HG02943 (cell line): Measurements from ENCODE around the gene MFSD1.

Source experiments
- ATAC-seq: cut with Tn5 transposase; IDR thresholded peaks from one replicate; pipeline ENCODE4 v1.9.1; 2021; ENCODE audit warnings: mild to moderate bottlenecking, low read depth, moderate library complexity; ENCODE audit not compliant: unreplicated experiment

The MFSD1 gene

DNA sequence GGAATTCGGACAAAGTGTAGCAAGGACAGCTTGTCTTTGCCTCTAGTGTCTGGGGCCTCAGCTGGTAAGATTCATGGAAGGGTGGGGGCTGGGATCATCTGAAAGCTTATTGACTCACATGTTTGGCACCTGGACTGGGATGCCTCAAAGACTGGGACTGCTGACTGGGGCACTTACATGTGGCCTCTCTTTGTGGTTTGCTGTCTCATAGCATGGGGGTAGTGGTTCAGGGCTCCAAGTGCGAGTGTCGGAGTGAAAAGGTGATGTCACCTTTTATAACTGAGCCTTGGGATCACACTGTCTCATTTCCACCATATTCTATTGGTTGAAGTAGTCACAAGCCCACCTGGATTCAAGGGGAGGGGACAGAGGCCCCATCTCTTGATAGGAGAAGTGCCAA lies 6.8 kb downstream of the MFSD1 start:
- ATAC-seq, result no peak

DNA sequence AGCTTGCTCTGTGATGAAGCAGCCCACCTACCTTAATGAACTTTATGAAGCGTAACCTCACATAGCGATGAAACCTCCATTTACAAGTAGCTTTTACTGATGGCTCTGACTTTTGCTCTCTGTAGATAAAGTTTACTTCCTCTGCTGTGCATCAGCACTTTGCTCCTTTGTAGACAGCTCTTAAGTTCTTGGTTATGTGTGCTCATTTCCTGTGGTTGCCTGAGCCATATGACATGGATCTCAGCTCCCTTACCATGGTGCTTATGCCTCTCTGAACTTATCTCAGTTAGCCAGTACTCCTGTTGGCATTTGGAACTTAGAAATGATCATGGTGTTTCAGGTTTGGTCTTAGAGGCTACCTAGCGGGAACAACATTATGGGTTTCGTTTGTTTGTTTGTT lies 7.8 kb downstream of the MFSD1 start:
- no peak for ATAC-seq

DNA sequence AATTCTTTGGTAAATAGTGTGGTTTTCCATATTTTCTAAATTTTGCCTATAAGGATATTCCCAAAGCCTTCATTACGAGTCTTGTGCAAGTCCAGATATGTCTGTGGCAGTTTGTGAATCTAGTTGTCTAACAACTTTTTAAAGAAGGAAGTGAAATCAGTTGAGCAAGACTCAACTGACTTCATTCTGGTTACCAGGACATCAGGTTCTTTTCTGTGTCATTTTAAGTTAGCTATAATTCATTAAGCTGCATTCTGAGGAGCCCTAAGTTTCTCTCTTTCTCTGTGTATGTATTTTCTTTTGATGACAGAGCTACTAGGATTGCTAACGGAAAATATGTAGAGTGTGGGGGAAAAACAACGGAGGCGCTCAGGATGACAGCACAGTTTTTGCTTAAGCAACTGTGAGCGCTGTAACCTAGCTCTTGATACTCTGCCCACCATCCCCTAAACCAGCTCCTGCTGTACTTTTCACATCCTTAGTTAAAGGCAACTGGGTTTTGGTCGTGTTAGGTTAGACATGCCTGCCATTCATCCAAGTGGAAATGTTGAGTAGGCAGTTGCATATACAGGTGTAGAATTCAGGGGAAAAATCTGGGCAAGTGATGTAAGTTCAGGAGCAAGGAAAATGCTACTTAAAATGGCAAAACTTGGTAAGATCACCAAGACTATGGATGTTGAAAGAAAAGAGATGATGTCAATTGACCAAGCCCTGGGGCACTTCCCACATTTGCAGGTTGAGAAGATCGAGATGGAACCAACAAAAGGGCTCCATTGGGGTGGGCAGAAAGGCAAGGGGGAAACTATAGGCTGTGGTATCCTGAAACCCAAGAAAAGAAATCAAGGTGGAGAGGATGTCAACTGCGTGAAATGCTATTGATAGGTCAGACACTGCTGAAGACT lies 9.2 kb downstream of the MFSD1 start:
- ATAC-seq, result no peak

DNA sequence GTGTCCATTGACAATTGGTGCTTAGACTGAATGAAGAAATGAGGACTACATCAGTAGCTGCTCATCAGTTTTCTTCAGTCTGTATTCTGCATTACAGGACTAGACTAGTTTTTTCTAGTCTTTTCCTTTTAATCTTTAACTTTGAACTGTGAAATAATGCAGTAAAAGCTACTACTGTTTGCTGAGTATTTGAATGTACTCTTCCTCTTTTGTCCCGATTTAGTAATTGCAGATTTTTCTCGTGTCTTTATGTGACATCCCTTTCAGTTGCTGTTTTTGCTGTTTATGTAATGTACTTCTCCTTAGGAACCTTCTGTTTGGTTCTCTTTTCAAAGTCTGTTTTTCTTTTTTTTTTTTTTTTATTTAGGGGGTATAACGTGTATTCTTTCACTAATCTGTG lies 17.4 kb downstream of the MFSD1 start:
- ATAC-seq, result no peak

DNA sequence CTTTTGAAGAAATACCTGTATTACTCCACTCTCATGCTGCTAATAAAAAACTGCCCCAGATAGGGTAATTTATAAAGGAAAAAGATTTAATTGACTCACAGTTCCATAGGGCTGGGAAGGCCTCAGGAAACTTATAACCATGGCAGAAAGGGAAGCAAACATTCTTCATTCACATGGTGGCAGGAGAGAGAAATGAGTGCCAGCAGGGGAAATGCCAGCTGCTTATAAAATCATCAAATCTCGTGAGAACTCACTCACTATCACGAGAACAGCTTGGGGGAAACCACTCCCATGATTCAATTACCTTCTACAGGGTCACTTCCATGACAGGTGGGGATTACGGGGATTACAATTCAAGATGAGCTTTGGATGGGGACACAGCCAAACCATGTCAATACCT lies 18.7 kb downstream of the MFSD1 start:
- no peak for ATAC-seq

DNA sequence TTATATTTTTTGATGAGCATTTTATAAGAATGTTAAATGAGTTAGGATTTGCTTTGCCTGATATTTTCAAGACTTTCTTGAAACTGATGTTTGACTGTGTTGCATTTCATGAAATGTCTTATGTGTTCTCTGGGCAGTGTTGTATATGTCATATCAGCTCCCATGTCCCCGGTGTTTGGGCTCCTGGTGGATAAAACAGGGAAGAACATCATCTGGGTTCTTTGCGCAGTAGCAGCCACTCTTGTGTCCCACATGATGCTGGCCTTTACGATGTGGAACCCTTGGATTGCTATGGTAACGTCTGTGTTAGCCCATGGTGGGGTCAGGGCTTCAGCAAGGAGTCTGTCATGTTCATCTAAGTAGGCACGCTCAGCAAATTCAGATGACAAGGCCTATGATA lies 20.0 kb downstream of the MFSD1 start:
- ATAC-seq, result no peak

DNA sequence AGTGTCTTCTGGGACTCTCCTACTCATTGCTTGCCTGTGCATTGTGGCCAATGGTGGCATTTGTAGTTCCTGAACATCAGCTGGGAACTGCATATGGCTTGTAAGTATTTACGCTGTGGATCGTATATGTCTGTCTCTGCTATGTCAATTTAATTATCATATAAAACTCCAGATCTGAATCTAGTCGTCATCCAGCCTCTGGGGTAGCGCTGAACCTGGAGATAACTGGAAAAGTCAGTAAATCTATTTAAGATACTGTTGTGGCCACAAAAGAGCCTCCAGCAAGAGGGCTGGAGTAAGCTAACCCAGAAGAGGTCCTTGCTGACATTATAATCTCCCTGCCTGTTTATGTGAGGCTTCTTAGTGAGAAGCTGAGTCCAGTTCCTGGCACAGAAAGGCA lies 21.6 kb downstream of the MFSD1 start:
- ATAC-seq, result no peak

DNA sequence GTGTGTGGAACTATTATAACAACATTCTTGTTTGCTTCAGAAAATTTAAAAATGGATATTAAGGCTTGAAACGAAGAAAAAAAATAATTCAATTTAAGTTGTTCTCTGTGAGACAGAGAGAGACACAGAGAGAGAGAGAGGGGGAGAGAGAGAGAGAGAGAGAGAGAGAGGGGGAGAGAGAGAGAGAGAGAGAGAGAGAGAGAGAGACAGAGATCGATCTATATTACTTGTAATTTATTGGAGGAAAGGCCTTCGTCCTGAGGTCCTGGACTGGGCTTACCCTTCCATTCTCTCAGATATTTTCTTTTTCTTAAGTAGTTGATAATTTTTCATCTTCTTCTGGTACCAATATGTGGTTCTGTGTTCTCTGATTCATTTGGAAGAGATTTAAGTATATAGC lies 25.9 kb downstream of the MFSD1 start:
- ATAC-seq, result no peak

DNA sequence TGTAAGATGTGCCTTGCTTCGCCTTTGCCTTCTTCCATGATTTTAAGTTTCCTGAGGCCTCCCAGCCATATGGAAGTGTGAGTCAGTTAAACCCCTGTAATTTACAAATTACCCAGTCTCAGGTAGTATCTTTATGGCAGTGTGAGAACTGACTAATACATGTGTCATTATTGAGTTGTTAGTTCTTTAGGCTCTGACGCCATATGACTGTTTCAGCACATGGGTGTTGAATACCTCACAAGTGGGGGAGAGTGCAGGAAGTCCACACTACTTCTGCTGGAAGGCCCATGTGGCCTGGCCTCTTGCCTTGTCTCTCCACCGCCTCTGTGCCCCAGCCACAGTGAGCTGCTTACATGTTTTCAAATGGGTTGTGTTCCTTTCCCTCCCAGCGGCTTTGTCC lies 28.5 kb downstream of the MFSD1 start:
- no peak for ATAC-seq

DNA sequence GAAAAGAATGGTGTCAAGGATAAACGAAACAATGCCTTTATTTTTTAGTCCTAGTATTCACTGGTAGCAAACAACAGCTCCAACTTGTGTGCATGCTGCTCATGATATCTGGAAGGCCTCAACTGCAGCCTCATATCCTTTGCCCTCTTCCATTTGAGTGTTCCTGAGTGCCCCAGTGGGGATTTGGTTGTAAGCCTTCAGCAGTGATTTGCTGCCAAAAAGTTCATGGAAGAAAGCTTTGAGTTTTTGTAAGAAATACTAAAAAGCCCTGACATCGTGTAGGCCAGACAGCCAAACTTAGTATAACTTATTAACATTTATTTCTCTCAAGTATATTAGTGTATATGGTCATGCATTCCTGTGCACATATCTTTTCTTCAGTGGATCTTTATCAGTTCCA lies 30.0 kb downstream of the MFSD1 start:
- no peak for ATAC-seq

DNA sequence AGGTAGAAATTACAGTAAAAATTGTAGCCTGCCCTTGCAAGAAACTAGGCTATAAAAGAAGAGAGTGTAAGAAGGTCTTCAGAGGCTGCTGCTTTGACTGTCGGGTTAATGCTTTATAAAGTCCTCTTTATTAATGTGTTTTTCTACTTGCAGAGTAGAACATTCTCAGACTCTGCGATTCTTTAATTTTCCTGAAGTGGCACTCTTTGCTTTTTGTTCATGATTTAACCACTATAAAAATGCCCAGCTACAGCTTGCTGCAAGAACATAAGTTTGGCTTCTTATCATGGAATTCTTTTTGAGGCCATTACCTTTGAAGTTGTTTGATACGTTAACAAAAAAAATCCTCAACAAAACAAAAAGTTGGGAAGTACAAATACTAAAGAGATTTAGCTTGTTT lies 33.8 kb downstream of the MFSD1 start:
- ATAC-seq, result no peak

DNA sequence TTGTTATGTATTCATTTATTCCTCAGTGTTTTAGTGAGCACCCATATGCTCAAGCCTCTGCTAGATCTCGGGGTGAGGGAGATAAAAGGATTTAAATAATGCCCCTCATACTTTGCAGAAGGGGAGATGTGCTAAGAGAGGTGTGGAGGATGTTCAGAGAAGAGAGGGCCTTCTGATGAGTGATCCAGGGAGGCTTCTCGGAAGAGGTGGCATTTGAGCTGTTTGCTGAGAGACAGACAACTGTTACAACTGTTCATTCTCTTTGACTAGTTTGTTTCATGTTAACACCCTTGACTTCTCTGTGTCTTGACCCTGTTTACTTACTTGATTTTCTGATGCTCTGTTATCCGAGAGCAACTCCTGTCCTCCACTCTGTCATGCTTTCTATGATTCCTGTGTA lies 34.5 kb downstream of the MFSD1 start:
- ATAC-seq, result no peak

DNA sequence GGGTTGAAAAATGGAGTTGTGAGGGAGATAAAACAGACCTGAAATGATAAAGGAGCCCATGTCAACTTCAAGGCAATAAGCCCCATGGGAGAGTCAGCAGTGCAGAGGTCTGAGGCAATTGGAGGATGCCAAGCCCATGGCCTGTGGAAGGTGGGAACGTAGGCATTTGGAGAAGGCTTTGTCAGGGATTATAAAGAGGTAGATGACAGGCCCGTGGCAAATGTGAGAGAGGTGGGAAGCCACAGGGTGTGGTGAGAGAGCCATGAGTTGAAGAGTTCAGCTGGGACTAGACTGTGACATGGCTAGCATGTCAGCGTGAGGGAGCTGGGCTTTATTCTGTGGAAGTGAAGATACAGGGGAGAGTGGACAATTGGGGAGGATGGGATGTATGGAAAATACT lies 35.4 kb downstream of the MFSD1 start:
- ATAC-seq, result no peak

DNA sequence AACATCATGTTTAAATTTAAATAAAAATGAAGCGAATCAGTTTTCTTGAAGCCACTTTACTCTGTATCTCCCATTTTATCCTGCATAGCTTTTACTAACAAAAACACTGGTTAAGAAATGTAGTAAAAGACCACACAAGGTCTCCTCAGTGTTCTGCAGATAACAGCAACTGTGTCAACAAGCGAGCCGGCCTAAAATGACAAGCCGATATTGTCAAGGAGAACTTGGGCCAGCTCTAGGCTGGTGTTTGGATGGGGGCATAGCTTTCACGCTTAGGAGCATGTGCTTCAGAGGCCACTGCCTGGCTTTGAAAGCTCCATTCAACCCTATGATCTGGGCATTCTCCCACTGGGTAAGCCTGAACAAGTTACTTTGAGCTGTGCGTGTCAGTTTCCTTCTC lies 38.1 kb downstream of the MFSD1 start:
- ATAC-seq, result no peak

DNA sequence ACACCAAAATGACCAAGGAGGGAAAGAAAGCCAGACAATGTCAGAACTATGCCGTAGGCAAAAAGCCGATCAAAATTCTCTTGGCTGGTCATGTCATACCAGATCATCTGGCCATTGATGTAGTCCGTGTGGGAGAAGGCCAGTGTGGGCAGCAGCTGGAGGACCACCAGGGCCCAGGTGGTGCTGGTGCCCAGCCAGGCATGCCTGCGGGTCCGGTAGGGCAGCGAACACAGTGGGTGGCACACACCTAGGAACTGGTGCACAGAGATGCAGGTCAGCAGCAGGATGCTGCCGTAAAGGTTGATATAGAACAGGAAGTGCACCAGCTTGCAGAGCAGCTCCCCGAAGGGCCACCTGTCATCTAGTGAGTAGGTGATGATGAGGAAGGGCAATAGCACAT lies 39.5 kb downstream of the MFSD1 start:
- no peak for ATAC-seq

DNA sequence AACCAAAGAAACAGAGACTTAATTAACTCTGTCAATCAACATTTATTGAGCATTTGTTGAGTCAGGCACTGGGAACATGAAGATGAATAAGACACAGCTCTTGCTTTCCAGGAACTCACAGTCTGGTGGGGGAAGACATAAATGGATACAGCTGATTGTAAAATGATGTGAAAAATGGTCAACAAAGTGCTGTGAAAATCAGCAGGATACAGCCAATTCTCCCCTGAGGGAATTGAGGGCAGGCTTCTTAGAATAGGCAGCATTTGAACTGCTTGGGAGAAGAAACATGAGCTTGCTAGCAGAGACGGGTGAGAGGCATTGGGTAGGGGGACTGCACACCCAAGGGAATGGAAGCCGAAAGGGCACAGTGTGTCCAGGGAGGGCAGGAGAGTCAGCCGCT lies 41.1 kb downstream of the MFSD1 start:
- ATAC-seq, result no peak

DNA sequence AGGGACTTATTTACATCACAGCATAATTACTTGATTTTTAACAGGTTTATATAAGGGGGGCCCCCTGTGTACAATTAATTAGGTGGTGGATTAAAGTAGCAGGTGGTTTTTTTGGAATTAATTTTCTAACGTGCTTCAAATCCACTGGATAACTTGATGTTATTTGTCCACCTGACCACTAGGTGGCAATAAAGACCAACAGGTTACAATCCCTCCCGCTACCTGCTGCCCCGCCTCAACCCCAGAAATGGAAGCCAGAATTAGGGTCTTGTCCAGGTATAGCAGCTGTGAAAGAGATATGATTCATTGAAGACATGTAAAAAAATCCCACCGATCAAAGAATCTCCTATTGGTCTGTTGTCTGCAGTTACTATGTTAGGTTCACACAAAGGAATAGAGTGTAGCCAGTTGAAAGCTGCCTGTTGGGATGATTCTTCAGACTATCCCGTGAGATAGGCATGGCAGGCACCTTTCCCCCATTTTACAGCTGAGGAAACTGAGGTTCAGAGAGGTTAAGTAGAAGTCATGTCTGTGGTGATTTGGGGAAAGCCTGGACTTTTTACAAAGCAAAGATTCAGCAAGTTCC lies 44.0 kb downstream of the MFSD1 start:
- ATAC-seq, result no peak

DNA sequence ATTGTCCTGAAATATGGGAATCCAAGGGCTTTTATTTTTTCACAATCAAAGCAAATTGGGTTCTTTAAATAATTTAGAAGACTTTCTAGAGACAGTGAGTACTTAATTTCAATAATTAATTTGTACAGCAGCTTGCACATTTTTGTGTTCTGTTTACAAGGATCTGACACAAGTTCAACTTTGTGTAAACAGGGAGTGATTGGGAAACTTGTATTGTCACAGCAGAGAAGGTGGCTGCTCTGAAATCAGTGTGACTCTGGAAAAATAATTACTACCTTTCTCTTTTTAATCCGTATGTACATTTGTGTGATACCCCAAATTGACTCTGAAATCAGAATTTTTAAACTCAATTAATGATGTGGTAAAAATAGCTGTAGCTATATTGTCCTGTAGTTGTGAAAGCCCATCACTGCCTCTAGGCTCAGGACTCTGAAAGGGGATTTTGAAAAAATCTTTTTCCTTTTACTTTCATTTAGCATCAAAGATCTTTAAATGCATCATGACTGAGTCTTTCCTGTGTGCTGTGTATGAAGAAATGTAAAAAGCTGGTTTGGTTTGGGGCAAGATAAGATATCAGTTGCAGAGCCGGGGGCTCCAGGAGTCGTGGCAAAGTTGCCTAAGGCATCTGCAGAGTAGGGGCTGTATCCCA lies 45.1 kb downstream of the MFSD1 start:
- peak; percentile 67 for ATAC-seq

DNA sequence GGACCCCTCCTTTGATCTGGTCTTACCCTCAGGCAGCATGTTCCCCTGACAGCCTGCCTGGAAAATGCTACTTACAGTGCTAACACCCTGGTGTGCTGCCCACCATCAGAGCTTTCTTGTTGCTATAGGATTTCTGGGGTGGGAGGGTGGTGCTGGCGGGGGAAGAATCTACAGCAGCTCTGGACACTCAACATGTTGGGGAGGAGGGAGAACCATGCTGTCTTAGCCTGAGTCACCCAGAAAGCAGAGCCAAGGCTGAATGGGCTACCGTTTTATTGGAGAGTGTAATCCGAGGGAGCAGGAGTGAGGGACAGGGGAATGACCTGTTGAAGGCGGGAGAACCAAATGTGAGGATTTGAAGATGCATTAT lies 45.6 kb downstream of the MFSD1 start:
- peak; percentile 5 for ATAC-seq

DNA sequence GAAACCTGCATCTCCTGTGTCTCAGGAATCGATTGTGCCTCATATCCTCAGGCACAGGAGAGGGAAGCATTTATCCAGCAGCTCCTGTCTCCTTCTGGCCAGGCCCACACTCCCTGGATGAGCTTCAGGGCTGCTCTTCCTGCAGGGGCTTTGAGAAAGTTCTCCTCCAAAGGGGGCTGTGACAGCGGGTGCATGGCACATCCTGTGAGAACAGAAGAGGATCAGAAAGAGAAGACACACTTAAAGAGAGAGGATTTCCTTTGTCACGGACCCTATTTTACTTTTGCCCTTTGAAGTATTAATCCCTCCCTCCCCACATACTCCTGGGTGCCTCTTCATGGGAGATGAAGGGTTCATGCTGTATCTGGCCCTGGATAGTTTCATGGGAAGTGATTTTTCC lies 46.0 kb downstream of the MFSD1 start:
- ATAC-seq, result no peak

DNA sequence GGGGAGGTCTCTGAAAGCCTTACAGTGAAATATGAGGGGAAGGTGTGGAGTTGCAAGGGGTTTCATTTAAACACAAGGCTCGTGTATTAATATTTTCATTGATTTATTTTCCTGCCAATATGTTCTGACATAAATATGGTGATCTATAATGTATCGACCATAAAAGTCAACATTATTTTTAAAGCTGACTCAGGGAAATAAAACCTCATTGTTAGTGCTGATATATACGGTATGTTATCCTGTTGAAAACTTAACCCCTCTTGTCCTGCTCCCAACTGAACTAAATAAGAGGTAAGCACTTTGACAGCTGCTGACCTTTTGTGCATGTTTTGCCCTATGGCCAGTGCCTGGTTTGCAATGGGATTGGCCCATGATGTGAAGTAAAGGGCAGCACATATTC lies 47.9 kb downstream of the MFSD1 start:
- no peak for ATAC-seq

DNA sequence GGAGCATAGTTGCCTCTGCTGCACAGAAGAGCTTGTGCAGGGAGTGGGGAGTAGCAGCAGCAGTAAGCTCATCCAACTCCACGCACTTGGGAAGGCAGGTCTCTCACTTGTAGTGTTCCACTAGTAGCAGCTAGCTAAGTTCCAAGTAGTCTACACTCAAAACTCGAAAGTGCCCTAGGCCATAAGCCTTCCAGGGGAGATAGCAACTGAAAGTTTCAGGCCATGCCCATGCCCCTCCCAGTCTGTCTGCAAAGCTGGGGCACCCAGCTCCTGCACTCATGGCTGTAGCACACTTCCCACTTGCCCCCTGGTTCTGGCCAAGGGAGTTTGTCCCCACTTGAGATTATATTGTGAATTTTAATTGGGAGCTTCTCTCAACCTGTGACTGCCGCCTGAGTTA lies 57.5 kb downstream of the MFSD1 start:
- ATAC-seq, result no peak
